ENCODE measurements around the gene NRXN3. TPM values are rescaled to one million over a fixed set of nuclear protein-coding genes. Genes with fewer than 3 reads are reported as not detected.

NRXN3 gene
- total RNA-seq, 4 donors from 2014 or later, result 0.04 to 0.16 TPM; not detected in 2

- H3K36me3 ChIP-seq, result no peaks in the 10 kb centered on the region
- no peaks in the 10 kb centered on the region for H3K4me1 ChIP-seq
- no peak overlapping the region for H3K4me3 ChIP-seq
- no peak for TF ChIP-seq POLR2A (IDR thresholded peaks at IDR 0.05)
- TF ChIP-seq, protein P1, sequence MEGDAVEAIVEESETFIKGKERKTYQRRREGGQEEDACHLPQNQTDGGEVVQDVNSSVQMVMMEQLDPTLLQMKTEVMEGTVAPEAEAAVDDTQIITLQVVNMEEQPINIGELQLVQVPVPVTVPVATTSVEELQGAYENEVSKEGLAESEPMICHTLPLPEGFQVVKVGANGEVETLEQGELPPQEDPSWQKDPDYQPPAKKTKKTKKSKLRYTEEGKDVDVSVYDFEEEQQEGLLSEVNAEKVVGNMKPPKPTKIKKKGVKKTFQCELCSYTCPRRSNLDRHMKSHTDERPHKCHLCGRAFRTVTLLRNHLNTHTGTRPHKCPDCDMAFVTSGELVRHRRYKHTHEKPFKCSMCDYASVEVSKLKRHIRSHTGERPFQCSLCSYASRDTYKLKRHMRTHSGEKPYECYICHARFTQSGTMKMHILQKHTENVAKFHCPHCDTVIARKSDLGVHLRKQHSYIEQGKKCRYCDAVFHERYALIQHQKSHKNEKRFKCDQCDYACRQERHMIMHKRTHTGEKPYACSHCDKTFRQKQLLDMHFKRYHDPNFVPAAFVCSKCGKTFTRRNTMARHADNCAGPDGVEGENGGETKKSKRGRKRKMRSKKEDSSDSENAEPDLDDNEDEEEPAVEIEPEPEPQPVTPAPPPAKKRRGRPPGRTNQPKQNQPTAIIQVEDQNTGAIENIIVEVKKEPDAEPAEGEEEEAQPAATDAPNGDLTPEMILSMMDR (IDR thresholded peaks at IDR 0.05 in 4 of 5, conservative IDR thresholded peaks at IDR 0.05 in 1 of 5), result no peak
- ATAC-seq, result no peak
- no peak for DNase-seq
- H3K9me3 ChIP-seq, result no peaks in the 10 kb centered on the region
- in situ Hi-C loops (cut with MboI; ENCODE audit: low sequenced_read_pairs in 4 of 4) (no loop called here), intact Hi-C loops (cut with DNase I; ENCODE audit: low total_unique reads) (no loop called here)
- no peaks in the 10 kb centered on the region for H3K27me3 ChIP-seq
- H3K27ac ChIP-seq, result no peak overlapping the region
These were observed 1055.6 kb downstream of the NRXN3 start for GRCh38 chr14:79225815-79226214.

DNA sequence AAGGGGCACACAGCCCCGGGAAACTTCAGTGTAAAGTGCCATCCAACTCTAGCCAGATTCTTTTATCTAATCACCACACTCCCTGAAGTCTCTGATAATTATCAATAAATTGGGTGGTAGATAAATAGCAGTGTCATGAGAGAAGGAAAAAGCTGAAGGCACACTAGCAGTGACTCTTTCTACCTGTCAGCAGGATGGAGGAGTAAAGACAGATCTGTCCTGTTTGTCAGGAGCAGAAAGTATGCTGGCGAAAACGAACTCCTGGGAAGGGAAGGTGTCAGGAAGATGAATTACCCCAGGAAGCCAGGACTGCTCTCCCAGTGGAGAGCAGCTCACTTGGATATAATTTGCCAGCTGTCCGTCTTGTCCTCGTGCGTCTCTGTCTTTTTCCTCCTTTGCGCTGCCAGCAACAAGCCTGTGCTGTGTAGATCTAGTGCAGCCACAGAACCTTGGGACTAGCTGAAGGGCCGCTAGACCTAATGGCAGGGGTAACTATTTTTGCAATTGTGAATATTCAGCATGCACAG, 1059.3 kb downstream of the NRXN3 start:
- H3K9me3 ChIP-seq, result no peaks in the 10 kb centered on the region
- no peak for DNase-seq
- no peak overlapping the region for H3K27ac ChIP-seq
- H3K36me3 ChIP-seq, result no peaks in the 10 kb centered on the region
- no peak overlapping the region for H3K4me3 ChIP-seq
- ATAC-seq, result no peak
- no peaks in the 10 kb centered on the region for H3K27me3 ChIP-seq
- H3K4me1 ChIP-seq, result no peaks in the 10 kb centered on the region
- in situ Hi-C loops (cut with MboI; ENCODE audit: low sequenced_read_pairs in 4 of 4), result no loop called here
- intact Hi-C loops (cut with DNase I; ENCODE audit: low total_unique reads), result no loop called here
- TF ChIP-seq, protein P1 (IDR thresholded peaks at IDR 0.05 in 4 of 5, conservative IDR thresholded peaks at IDR 0.05 in 1 of 5), result no peak
- no peak for TF ChIP-seq POLR2A (IDR thresholded peaks at IDR 0.05)

DNA sequence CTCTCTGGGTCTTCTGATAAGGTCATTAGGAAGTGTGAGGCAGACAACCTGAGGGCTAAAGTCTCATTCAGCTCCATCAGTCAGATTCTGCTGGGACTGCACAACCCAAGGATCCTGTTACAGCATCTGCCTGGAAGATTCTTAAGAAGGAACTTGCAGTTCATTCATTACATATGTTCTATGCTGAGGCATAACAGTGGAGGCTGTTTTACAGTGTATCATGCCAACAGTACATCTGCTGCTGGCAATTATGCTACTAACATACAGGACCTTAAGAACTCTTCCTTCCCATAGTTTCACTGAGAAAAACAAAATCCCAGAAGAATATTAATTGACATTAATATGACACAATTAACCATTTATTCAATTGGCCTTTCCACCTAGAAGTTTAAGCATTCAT, 1072.5 kb downstream of the NRXN3 start:
- Histone ChIP-seq H3K36me3 (no peaks in the 10 kb centered on the region), H3K4me3 (no peak overlapping the region), H3K27me3 (no peaks in the 10 kb centered on the region), H3K4me1 (no peaks in the 10 kb centered on the region), H3K27ac (no peak overlapping the region), H3K9me3 (no peaks in the 10 kb centered on the region)
- DNase-seq (no peak), ATAC-seq (no peak)
- in situ Hi-C loops (cut with MboI; ENCODE audit: low sequenced_read_pairs in 4 of 4), result no loop called here
- intact Hi-C loops (cut with DNase I; ENCODE audit: low total_unique reads), result no loop called here
- TF ChIP-seq POLR2A (IDR thresholded peaks at IDR 0.05), result no peak
- TF ChIP-seq, protein P1 (IDR thresholded peaks at IDR 0.05 in 4 of 5, conservative IDR thresholded peaks at IDR 0.05 in 1 of 5), result no peak

DNA sequence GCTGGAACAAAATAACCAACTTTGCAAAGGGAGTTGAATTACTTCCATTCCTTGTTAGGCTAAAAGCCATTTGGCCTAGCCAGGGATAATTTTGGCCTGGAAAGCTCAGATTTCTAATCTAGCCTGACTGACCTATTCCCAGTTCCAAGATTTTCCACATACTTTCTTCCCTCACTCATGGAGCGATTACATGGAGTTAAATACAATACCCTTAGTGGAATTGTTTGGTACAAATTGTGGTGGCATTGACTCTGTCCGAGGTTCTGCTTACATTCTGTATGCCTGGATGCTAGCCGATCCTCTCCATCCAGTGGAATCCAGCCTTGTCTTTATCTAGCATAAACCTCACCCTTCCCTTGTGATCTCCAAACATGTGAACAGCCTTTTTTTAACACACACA, 1076.0 kb downstream of the NRXN3 start:
- TF ChIP-seq, protein P1 (IDR thresholded peaks at IDR 0.05 in 4 of 5, conservative IDR thresholded peaks at IDR 0.05 in 1 of 5), result no peak
- no peak for TF ChIP-seq POLR2A (IDR thresholded peaks at IDR 0.05)
- Histone ChIP-seq H3K36me3 (no peaks in the 10 kb centered on the region), H3K27ac (no peak overlapping the region), H3K9me3 (no peaks in the 10 kb centered on the region), H3K4me3 (no peak overlapping the region), H3K27me3 (no peaks in the 10 kb centered on the region), H3K4me1 (no peaks in the 10 kb centered on the region)
- DNase-seq (no peak), ATAC-seq (no peak)
- in situ Hi-C loops (cut with MboI; ENCODE audit: low sequenced_read_pairs in 4 of 4), result no loop called here
- intact Hi-C loops (cut with DNase I; ENCODE audit: low total_unique reads), result no loop called here

DNA sequence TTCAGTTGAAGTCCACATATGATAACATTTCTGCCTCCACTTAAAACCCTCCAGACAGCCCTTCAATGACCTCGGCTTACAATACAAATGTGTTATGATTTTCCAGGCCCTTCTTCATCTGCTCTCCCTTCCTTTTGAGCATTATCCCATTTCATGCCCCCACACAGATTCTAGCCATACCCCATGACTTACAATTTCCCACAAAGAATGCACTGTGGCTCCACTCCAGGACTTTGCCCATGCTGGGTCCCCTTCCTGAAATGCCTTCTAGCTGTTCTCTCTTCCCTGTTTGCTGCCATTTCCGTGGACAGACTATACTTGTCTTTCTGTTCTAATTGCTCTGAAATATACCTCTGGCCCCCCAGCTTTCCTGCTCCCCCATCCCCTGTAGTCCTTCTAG, 1078.0 kb downstream of the NRXN3 start:
- intact Hi-C loops (cut with DNase I; ENCODE audit: low total_unique reads) (no loop called here), in situ Hi-C loops (cut with MboI; ENCODE audit: low sequenced_read_pairs in 4 of 4) (no loop called here)
- DNase-seq (no peak), ATAC-seq (no peak)
- Histone ChIP-seq H3K36me3 (no peaks in the 10 kb centered on the region), H3K27me3 (no peaks in the 10 kb centered on the region), H3K9me3 (no peaks in the 10 kb centered on the region), H3K27ac (no peak overlapping the region), H3K4me1 (no peaks in the 10 kb centered on the region), H3K4me3 (no peak overlapping the region)
- TF ChIP-seq, protein P1 (IDR thresholded peaks at IDR 0.05 in 4 of 5, conservative IDR thresholded peaks at IDR 0.05 in 1 of 5), result no peak
- TF ChIP-seq POLR2A (IDR thresholded peaks at IDR 0.05), result no peak
